Effector memory CD4-positive, alpha-beta T cell (primary cell): Measurements from ENCODE around the gene CARTPT.

Source experiments
- DNase-seq, 3 donors: peaks; one replicate each; pipeline ENCODE4 v3.0.0-alpha.2; 2020
- H3K27ac ChIP-seq: 2 replicates; pipeline ENCODE4 v1.7.0; 2013; ENCODE audit warnings: mild to moderate bottlenecking, low read length, moderate library complexity; ENCODE audit not compliant: insufficient read depth, poor library complexity, severe bottlenecking
- H3K27me3 ChIP-seq: replicated peaks from 2 replicates; pipeline ENCODE4 v1.7.0; 2013; ENCODE audit warnings: mild to moderate bottlenecking, low read length; ENCODE audit not compliant: insufficient read depth, control insufficient read depth, poor library complexity, severe bottlenecking
- H3K36me3 ChIP-seq: 2 replicates; pipeline ENCODE4 v1.7.0; 2013; ENCODE audit warnings: mild to moderate bottlenecking, low read length, moderate library complexity; ENCODE audit not compliant: control insufficient read depth, insufficient read depth
- H3K4me1 ChIP-seq: 2 replicates; pipeline ENCODE4 v1.7.0; 2013; ENCODE audit warnings: low read length, mild to moderate bottlenecking; ENCODE audit not compliant: control insufficient read depth, insufficient read depth, poor library complexity, severe bottlenecking
- H3K4me3 ChIP-seq: 2 replicates; pipeline ENCODE4 v1.7.0; 2013; ENCODE audit warnings: low read length, low read depth, mild to moderate bottlenecking; ENCODE audit not compliant: insufficient read depth, poor library complexity, severe bottlenecking
- H3K9me3 ChIP-seq: 2 replicates; pipeline ENCODE4 v1.7.0; 2013; ENCODE audit warnings: mild to moderate bottlenecking, low read length, moderate library complexity; ENCODE audit not compliant: control insufficient read depth

CARTPT gene

DNA sequence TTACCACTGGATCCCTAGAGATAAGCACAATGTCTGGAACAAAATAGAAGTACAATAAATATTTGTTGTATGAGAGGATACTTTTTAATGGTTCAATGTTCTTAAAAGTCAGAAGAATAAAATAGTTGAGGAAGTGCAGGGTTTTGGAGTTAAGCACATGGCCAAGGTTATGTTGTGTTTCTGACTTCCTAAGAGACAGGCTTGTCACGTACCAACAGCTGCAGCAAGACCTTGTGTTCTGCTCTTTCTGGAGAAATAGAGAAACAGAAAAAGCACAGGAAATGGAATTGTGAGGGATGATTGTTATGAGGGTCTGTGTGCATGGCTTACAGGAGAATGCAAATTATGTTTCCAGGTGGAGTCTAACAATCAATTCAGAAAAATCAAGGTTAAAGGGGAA lies 12.9 kb downstream of the CARTPT start:
- Histone ChIP-seq H3K9me3 (no peaks in the 10 kb centered on the region), H3K27ac (no peak overlapping the region), H3K4me3 (no peak overlapping the region), H3K27me3 (no peaks in the 10 kb centered on the region), H3K4me1 (no peaks in the 10 kb centered on the region), H3K36me3 (no peaks in the 10 kb centered on the region)
- no peak for DNase-seq

DNA sequence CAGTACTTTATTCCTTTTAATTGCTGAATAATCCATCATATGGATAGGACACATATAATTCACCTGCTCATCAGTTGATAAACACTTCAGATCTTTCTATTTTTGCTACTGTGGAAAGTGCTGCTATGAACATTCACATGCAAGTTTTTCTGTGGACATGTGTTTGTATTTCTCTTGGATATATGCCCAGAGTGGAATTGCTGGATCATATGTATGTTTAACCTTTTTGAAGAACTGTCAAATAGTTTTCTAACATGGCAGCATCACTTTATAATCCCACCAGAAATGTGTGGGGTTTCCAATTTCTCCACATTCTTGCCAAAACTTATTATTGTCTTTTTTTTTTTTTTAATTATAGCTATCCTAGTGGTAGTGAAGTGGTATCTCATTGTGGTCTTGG lies 15.1 kb downstream of the CARTPT start:
- H3K9me3 ChIP-seq, result no peaks in the 10 kb centered on the region
- no peaks in the 10 kb centered on the region for H3K4me1 ChIP-seq
- H3K36me3 ChIP-seq, result no peaks in the 10 kb centered on the region
- H3K4me3 ChIP-seq, result no peak overlapping the region
- DNase-seq, result no peak
- H3K27me3 ChIP-seq, result no peaks in the 10 kb centered on the region
- H3K27ac ChIP-seq, result no peak overlapping the region

DNA sequence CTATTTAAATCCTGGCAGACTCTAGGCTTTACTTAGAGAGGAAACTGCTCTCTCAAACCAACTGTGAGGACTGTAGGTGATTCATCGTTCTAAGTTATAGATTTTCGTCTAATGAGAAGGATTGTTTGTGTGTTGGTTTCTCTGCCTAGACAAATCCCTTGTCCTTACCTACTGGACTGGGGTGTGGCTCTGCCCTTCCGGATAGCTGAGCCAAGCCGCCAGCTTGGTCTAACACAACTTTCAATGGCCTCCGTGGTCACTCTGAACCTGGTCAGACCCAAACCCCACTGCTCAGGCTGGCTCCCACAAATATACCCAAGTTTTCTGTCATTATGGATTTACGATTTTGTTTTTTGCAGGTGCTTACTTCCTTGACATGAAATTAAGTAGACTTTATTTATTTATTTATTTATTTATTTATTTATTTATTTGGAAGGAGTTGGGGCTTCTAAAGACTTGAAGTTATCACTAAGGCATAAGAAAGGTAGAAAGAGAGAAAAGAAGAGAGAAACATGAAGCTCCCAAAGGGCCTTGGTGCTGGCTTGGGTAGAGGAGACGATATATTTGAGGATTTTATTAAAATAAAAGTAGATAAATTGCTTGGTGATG lies 19.0 kb downstream of the CARTPT start:
- no peak overlapping the region for H3K27ac ChIP-seq
- no peaks in the 10 kb centered on the region for H3K36me3 ChIP-seq
- no peaks in the 10 kb centered on the region for H3K9me3 ChIP-seq
- no peak overlapping the region for H3K4me3 ChIP-seq
- DNase-seq, result no peak
- H3K4me1 ChIP-seq, result no peaks in the 10 kb centered on the region
- no peaks in the 10 kb centered on the region for H3K27me3 ChIP-seq

DNA sequence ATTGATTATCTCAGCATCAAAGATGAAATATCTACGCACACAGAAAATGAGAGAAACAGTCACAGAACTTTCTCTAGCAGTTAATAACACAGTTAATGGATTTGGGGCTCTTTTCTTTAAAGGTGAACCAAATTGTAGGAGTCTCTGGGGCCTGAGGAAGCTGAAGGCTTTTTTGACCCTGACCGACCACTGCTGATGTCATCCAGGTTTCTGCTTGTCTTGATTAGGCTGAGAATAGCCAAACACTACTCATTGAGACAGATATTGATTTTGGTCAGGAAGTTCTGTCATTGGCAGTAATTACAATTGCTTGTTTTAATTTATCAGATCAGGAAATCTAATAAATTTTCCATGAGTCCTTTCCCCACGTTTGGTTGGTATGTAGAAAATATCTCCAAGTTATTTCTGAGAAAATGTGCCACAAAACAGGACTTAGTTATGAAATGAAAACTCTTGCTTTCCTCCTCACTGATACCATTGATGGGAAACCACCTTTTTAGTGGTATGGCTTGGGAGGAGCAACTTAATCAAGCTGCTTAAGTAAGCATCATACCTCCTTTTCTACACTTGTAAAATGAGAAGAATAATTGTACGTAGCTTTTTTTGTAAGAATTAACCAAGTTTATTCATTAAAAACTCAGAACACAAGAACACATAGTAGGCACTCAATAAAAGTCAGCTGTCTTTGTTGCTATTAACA lies 19.7 kb downstream of the CARTPT start:
- Histone ChIP-seq H3K9me3 (no peaks in the 10 kb centered on the region), H3K36me3 (no peaks in the 10 kb centered on the region), H3K27ac (no peak overlapping the region), H3K27me3 (no peaks in the 10 kb centered on the region), H3K4me3 (no peak overlapping the region), H3K4me1 (no peaks in the 10 kb centered on the region)
- DNase-seq, result no peak

DNA sequence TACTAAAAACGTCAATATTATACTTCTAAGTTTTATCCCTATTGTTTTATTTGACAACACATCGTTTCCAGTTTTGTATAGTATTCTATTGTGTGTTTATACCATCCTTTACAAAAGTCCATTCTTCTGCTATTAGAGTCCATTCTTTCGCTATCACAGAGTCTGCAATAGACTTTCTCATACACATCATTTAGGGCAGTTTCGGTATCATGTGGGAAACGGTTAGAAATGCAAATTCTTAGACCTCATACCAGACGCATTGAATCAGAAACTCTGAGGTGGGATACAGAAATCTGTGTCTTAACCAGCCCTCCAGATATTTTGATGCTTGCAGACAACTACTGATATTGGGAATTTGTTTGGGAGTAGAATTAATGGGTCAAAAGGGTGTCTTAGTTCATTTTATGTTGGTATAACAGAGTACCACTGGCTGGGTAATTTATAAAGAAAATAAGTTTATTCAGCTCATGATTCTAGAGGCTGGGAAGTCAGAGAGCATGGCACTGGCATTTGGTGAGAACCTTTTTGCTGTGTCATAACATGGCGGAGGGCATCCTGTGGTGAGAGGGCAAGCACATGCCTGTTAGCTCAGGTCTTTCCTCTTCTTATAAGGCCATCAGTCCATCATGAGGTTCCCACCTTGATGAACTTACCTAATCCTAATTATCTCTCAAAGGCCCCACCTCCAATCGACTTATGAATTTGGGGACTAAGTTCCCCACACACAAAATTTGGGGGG lies 21.1 kb downstream of the CARTPT start:
- H3K36me3 ChIP-seq, result no peaks in the 10 kb centered on the region
- no peaks in the 10 kb centered on the region for H3K4me1 ChIP-seq
- no peak overlapping the region for H3K27ac ChIP-seq
- no peaks in the 10 kb centered on the region for H3K9me3 ChIP-seq
- H3K27me3 ChIP-seq, result no peaks in the 10 kb centered on the region
- DNase-seq, result no peak
- no peak overlapping the region for H3K4me3 ChIP-seq

DNA sequence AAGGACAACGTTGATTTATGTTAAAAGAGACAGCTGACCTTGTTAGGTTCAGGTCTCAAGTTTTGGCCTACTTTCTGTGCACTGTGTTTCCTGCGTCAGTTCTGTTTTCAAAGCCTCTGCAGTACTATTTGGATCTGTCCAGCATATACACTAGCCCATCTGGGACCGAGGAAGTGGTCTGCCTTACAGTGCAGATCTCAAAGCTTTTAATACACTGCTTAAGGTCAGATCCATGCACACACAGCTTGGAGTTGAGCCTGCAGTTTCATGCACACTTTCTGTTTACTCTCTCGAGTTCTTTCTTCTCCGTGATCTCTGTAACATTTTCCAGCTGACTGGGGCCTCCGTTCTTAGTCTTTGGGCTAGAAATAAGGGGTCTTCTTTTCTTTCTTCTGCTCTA lies 24.1 kb downstream of the CARTPT start:
- Histone ChIP-seq H3K27me3 (no peaks in the 10 kb centered on the region), H3K36me3 (no peaks in the 10 kb centered on the region), H3K9me3 (no peaks in the 10 kb centered on the region), H3K4me3 (no peak overlapping the region), H3K4me1 (no peaks in the 10 kb centered on the region), H3K27ac (no peak overlapping the region)
- DNase-seq, result no peak

DNA sequence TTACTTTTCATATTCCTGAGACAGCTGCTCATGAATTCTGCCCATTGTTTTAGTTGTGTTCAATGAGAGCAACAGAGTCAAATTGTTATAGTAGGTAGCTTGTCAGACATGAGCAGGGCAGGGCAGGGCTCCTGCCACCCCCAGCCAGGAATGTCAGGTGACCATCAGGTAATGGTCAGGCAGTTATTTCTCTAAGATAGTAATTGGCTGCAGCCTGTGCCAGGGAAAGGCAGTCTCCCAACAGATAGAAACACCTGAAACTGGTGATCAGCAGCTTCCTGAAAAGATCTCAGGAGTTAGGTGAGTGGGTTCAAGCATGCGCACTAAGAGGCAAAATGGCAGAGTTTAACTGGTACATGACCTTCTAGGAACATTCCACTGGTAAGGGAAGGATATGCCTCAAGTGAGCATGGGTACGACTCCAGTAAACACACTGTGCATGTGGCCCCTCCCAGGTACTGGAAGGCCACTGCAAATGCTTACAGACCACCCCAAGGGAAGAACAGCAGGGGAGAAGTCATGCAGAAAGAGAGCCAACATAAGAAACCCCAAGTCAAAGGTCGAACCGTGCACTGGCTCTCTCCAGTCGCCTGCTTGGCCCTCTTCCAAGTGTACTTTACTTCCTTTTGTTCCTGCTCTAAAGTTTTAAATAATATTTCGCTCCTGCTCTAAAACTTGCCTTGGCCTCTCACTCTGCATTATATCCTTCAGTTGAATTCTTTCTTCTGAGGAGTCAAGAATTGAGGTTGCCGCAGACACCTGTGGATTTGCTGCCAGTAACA lies 25.1 kb downstream of the CARTPT start:
- no peaks in the 10 kb centered on the region for H3K9me3 ChIP-seq
- H3K27ac ChIP-seq, result no peak overlapping the region

DNA sequence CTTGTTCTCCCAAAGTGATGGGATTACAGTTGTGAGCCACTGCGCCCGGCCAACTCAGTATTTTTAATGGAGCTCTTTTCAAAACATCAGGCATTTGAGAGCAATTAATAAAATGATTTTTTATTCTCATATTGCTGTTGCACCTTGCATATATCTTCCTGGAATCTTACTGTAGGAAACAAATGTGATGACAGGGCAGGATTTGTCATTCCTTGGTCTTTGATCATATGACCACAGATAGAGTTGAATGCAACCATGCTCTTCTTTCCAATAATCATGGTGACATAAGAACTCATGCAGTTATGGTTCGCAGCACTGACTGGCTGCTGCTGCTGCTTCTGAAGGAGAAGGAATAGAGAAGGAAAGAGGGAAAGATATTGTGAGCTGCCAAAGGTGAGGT lies 28.1 kb downstream of the CARTPT start:
- H3K36me3 ChIP-seq, result no peaks in the 10 kb centered on the region
- no peak overlapping the region for H3K4me3 ChIP-seq
- H3K4me1 ChIP-seq, result no peaks in the 10 kb centered on the region
- H3K9me3 ChIP-seq, result no peaks in the 10 kb centered on the region
- DNase-seq, result no peak
- H3K27ac ChIP-seq, result no peak overlapping the region
- H3K27me3 ChIP-seq, result no peaks in the 10 kb centered on the region

More for the DNA sequence above, 25.1 kb downstream of the CARTPT start:
- Histone ChIP-seq H3K36me3 (no peaks in the 10 kb centered on the region), H3K4me3 (no peak overlapping the region), H3K27me3 (no peaks in the 10 kb centered on the region), H3K4me1 (no peaks in the 10 kb centered on the region)
- no peak for DNase-seq

DNA sequence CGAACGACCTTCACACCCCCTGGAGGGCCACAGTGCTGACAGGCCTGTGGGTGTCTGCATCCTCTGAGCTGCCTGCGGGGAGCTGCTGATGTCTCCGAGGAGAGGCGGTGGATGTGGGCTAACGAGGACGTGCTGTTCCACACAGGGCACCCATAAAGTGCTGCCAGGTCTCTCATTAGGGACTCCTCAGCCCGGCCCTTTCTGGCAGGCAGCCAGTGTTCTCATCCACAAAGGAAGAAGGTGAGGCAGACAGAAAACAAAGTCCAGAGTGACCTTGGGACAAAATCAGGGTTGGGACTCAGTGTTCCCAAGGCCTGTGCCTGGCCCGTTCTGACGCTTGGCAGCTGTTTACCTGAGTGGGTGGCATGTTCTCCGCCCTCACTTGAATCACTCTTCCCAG lies 29.3 kb downstream of the CARTPT start:
- Histone ChIP-seq H3K4me3 (no peak overlapping the region), H3K27ac (no peak overlapping the region), H3K9me3 (no peaks in the 10 kb centered on the region), H3K36me3 (no peaks in the 10 kb centered on the region), H3K4me1 (no peaks in the 10 kb centered on the region), H3K27me3 (no peaks in the 10 kb centered on the region)
- no peak for DNase-seq
